DND-41 (cell line): ENCODE results near the gene CFAP92.

ENCODE experiments used
- CTCF ChIP-seq: IDR thresholded peaks from 2 replicates; pipeline ENCODE4 v1.5.1; 2012; ENCODE audit warnings: borderline replicate concordance, low read length, moderate library complexity, mild to moderate bottlenecking; ENCODE audit not compliant: poor library complexity, severe bottlenecking; ENCODE audit errors: extremely low read depth
- EZH2 ChIP-seq: IDR thresholded peaks from 3 replicates; pipeline ENCODE4 v1.6.1; 2012; ENCODE audit warnings: borderline replicate concordance, low read depth, mild to moderate bottlenecking, moderate library complexity, low read length, inconsistent platforms; ENCODE audit not compliant: severe bottlenecking

GRCh38 chr3:128861491-128861890 lies 132.4 kb downstream of the CFAP92 start:
- TF ChIP-seq CTCF (no peak), EZH2 (no peak)
